SK-N-SH (cell line): ENCODE measurements around the gene RMI1. TPM values are rescaled to one million over a fixed set of nuclear protein-coding genes. Genes with fewer than 3 reads are reported as not detected.

Experiments
- CTCF ChIA-PET: fragments of 300-600, 350-600 bp; formaldehyde crosslinking; extraction: SDS; loops from one replicate; lab custom pipeline; 2021; lab: Yijun Ruan, JAX
- POLR2A ChIA-PET: fragments of 350-600 bp; sonication (Branson Sonifier 250); formaldehyde crosslinking; extraction: SDS; loops from one replicate; lab custom pipeline; 2020; ENCODE audit warnings: antibody characterized with exemption, inconsistent platforms; lab: Yijun Ruan, JAX
- DNase-seq: peaks from one replicate; pipeline ENCODE4 v3.0.0; 2012
- H2AFZ ChIP-seq: fragments of 200-600 bp; sonication (generic); 2 replicates; pipeline ENCODE4 v1.8.1; 2016; ENCODE audit warnings: antibody characterized with exemption, mild to moderate bottlenecking, low read depth
- H3F3A ChIP-seq: fragments of 200-600 bp; sonication (generic); replicated peaks from 2 replicates; pipeline ENCODE3; 2016; ENCODE audit warnings: antibody characterized with exemption, mild to moderate bottlenecking; ENCODE audit not compliant: insufficient read depth
- H3K27ac ChIP-seq, 2 experiments: fragments of 200-500 bp in 1 of 2; fragments of 200-600 bp in 1 of 2; sonication (Bioruptor generic) in 1 of 2; sonication (generic), shearing (Covaris generic) in 1 of 2; 2 replicates each; pipeline versions ENCODE4 v1.5.1 to v1.6.1; 2014 to 2016; ENCODE audit warnings: low read depth in 2 of 2, inconsistent platforms in 1 of 2, low read length in 1 of 2, mild to moderate bottlenecking in 1 of 2, mixed read lengths in 1 of 2
- H3K27me3 ChIP-seq: fragments of 200-600 bp; sonication (generic), shearing (Covaris generic); 2 replicates; pipeline ENCODE4 v1.6.1; 2016; ENCODE audit warnings: mixed run types; ENCODE audit not compliant: insufficient read depth
- H3K36me3 ChIP-seq, 2 experiments: fragments of 200-500 bp in 1 of 2; fragments of 200-600 bp in 1 of 2; sonication (Bioruptor generic) in 1 of 2; sonication (generic) in 1 of 2; replicated peaks in 1 of 2; 2 replicates each; pipeline versions ENCODE3 to v1.5.1; 2014 to 2016; ENCODE audit warnings: low read length in 1 of 2, mild to moderate bottlenecking in 1 of 2; ENCODE audit not compliant: insufficient read depth in 2 of 2, control insufficient read depth in 1 of 2
- H3K4me1 ChIP-seq, 2 experiments: fragments of 200-500 bp in 1 of 2; fragments of 200-600 bp in 1 of 2; sonication (Bioruptor generic) in 1 of 2; sonication (generic), shearing (Covaris generic) in 1 of 2; 2 replicates each; pipeline versions ENCODE4 v1.5.1 to v1.6.1; 2014 to 2016; ENCODE audit warnings: low read depth in 1 of 2, low read length in 1 of 2, mixed run types in 1 of 2; ENCODE audit not compliant: insufficient read depth in 2 of 2, control insufficient read depth in 1 of 2
- H3K4me2 ChIP-seq: fragments of 200-600 bp; sonication (generic), shearing (Covaris generic); 2 replicates; pipeline ENCODE4 v1.6.1; 2017; ENCODE audit warnings: mixed run types
- H3K4me3 ChIP-seq, 2 experiments: fragments of 200-500 bp in 1 of 2; fragments of 200-600 bp in 1 of 2; sonication (Bioruptor generic) in 1 of 2; sonication (generic), shearing (Covaris generic) in 1 of 2; 2 replicates each; pipeline versions ENCODE4 v1.5.1 to v1.8.1; 2014 to 2016; ENCODE audit warnings: low read depth in 2 of 2, inconsistent platforms in 1 of 2, low read length in 1 of 2, mild to moderate bottlenecking in 1 of 2, mixed read lengths in 1 of 2, moderate library complexity in 1 of 2
- H3K79me2 ChIP-seq: fragments of 200-600 bp; sonication (generic); 2 replicates; pipeline ENCODE4 v1.8.1; 2017; ENCODE audit warnings: mild to moderate bottlenecking; ENCODE audit not compliant: insufficient read depth
- H3K9ac ChIP-seq: fragments of 200-600 bp; sonication (generic); 2 replicates; pipeline ENCODE4 v1.6.1; 2017; ENCODE audit warnings: mixed run types
- H3K9me2 ChIP-seq: fragments of 200-600 bp; sonication (generic); 2 replicates; pipeline ENCODE4 v1.6.1; 2017; ENCODE audit warnings: mixed run types
- H3K9me3 ChIP-seq: fragments of 200-600 bp; sonication (generic); 2 replicates; pipeline ENCODE4 v1.6.1; 2017; ENCODE audit warnings: mixed run types, mild to moderate bottlenecking, moderate library complexity
- H4K20me1 ChIP-seq: fragments of 200-600 bp; sonication (generic); 2 replicates; pipeline ENCODE4 v1.6.1; 2017; ENCODE audit warnings: mild to moderate bottlenecking, mixed run types; ENCODE audit not compliant: insufficient read depth
- CHD2 ChIP-seq: fragments of 150-350 bp; IDR thresholded peaks from 2 replicates; pipeline ENCODE4 v1.6.1; 2018; ENCODE audit warnings: low read length; ENCODE audit not compliant: partially characterized antibody
- ELF1 ChIP-seq: IDR thresholded peaks from 2 replicates; pipeline ENCODE4 v1.4.0; 2012
- FOXM1 ChIP-seq: IDR thresholded peaks from 2 replicates; pipeline ENCODE4 v1.4.0; 2012; ENCODE audit warnings: low read depth, mild to moderate bottlenecking
- GABPA ChIP-seq: IDR thresholded peaks from 2 replicates; pipeline ENCODE4 v1.4.0; 2012; ENCODE audit warnings: low read depth, mild to moderate bottlenecking
- MXI1 ChIP-seq: IDR thresholded peaks from 2 replicates; pipeline ENCODE4 v1.6.1; 2012; ENCODE audit warnings: mild to moderate bottlenecking, low read depth, low read length, improper control_type of control experiment
- NFIC ChIP-seq: IDR thresholded peaks from 2 replicates; pipeline ENCODE4 v1.4.0; 2012; ENCODE audit warnings: borderline replicate concordance
- RAD21 ChIP-seq: IDR thresholded peaks from 2 replicates; pipeline ENCODE4 v1.6.1; 2012; ENCODE audit warnings: mild to moderate bottlenecking, low read length
- RFX5 ChIP-seq: IDR thresholded peaks from 2 replicates; pipeline ENCODE4 v1.6.1; 2012; ENCODE audit warnings: mild to moderate bottlenecking, improper control_type of control experiment, low read length
- SIN3A ChIP-seq: IDR thresholded peaks from 2 replicates; pipeline ENCODE4 v1.6.1; 2012; ENCODE audit warnings: low read depth, mild to moderate bottlenecking, low read length, moderate library complexity, borderline replicate concordance
- SMC3 ChIP-seq: IDR thresholded peaks from 2 replicates; pipeline ENCODE4 v1.6.1; 2012; ENCODE audit warnings: low read depth, low read length, improper control_type of control experiment
- TAF1 ChIP-seq: IDR thresholded peaks from 2 replicates; pipeline ENCODE4 v1.6.1; 2012; ENCODE audit warnings: low read depth, mild to moderate bottlenecking, low read length, moderate library complexity, borderline replicate concordance
- TCF12 ChIP-seq: IDR thresholded peaks from 2 replicates; pipeline ENCODE4 v1.4.0; 2012
- TEAD4 ChIP-seq: IDR thresholded peaks from 2 replicates; pipeline ENCODE4 v1.4.0; 2012; ENCODE audit warnings: mild to moderate bottlenecking, borderline replicate concordance; ENCODE audit not compliant: insufficient read depth
- YY1 ChIP-seq: IDR thresholded peaks from 2 replicates; pipeline ENCODE4 v1.4.0; 2012; ENCODE audit warnings: low read depth, mild to moderate bottlenecking
- WGBS: methylation state at CpG from one replicate; pipeline ENCODE4 v1.1.6; 2017; ENCODE audit warnings: low lambda C conversion rate; 5-methylcytosine and 5-hydroxymethylcytosine counted together
- polyA plus RNA-seq, 3 experiments: library from polyadenylated mRNA; depleted of rRNA; stranded (reverse); fragments of >200 nt; gene quantifications; 2 replicates each; pipeline ENCODE4 v1.2.3, GENCODE V29; 2012
- TF ChIP-seq, protein P1 (sequence below): fragments of 150-350 bp; IDR thresholded peaks from 2 replicates; pipeline ENCODE4 v1.6.1; 2016; ENCODE audit warnings: mild to moderate bottlenecking, low read depth, low read length
- TF ChIP-seq, protein P2 (sequence below): IDR thresholded peaks from 2 replicates; pipeline ENCODE4 v1.4.0; 2012; ENCODE audit warnings: low read depth
- TF ChIP-seq, protein P3 (sequence below): IDR thresholded peaks from 2 replicates; pipeline ENCODE4 v1.6.1; 2012; ENCODE audit warnings: mild to moderate bottlenecking, low read depth, low read length, moderate library complexity

The RMI1 gene
- polyA plus RNA-seq, 1 of the 3 experiments (the other 2 are of a cell fraction), result 1.0 TPM

DNA sequence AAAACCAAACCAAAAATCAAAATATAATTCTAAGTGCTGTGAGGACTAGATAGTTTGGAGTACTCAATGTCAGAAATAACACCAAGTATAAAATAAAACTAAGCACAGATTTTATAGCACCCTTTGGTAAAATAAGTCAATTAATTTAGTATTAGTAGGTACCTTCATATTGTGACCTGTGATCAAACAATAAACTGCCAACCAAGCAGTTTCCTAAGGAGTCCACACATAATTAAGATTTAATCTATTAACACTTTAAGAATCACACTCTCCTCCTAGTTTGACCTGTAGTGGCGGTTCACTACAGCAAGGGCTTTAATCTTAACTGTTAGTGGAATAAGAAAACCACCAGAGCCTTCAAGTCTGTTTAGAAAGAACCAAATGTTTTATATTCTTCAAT lies 3.4 kb upstream of the RMI1 start:
- Histone ChIP-seq H2AFZ (no peak overlapping the region), H3K9me3 (no peaks in the 10 kb centered on the region), H3K79me2 (peaks cover 95% of the 10 kb centered on the region), H4K20me1 (peaks cover 72% of the 10 kb centered on the region), H3K36me3 (peaks cover 66 to 68% of the 10 kb centered on the region in 2 experiments), H3K27ac (no peak overlapping the region), H3K9me2 (no peaks in the 10 kb centered on the region), H3F3A (peaks cover 24% of the 10 kb centered on the region), H3K27me3 (no peaks in the 10 kb centered on the region), H3K4me1 (peaks cover 9 to 24% of the 10 kb centered on the region in 2 experiments), H3K9ac (peak overlapping the region; percentile 100; the same call in 1 of the 2 replicates), H3K4me2 (peak overlapping the region; percentile 90), H3K4me3 (peak overlapping the region; percentile 97 to 99; a peak in 3 of 4 replicates)
- 82% methylated on average over 1 of the region's 1 CpG for WGBS
- DNase-seq, result no peak
- TF ChIP-seq SMC3 (no peak), RFX5 (no peak), TEAD4 (no peak), FOXM1 (no peak), ELF1 (no peak)
- TF ChIP-seq, protein P1, sequence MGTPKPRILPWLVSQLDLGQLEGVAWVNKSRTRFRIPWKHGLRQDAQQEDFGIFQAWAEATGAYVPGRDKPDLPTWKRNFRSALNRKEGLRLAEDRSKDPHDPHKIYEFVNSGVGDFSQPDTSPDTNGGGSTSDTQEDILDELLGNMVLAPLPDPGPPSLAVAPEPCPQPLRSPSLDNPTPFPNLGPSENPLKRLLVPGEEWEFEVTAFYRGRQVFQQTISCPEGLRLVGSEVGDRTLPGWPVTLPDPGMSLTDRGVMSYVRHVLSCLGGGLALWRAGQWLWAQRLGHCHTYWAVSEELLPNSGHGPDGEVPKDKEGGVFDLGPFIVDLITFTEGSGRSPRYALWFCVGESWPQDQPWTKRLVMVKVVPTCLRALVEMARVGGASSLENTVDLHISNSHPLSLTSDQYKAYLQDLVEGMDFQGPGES, result no peak
- ChIA-PET CTCF (interaction anchor here (3.0 kb wide), 1 partner anchor 284 kb away, joined by 13 read pairs; no protein-coding TSS in a partner anchor), POLR2A (no interaction called here)

GRCh38 chr9:83978992-83979811 lies 1.4 kb upstream of the RMI1 start:
- H3K9ac ChIP-seq, result peak overlapping the region; percentile 100
- ChIA-PET CTCF (interaction anchor here (1.0 to 3.0 kb wide), 3 partner anchors 12 to 282 kb away, joined by 3 to 18 read pairs (median 13); no protein-coding TSS in a partner anchor), POLR2A (interaction anchor here (0.7 to 2.3 kb wide), 9 partner anchors 15 to 285 kb away, joined by 3 to 14 read pairs (median 4); partner anchors contain the start of gene KIF27)
- H3K27me3 ChIP-seq, result no peaks in the 10 kb centered on the region
- peak overlapping the region; percentile 97 to 99 for H3K4me3 ChIP-seq
- peaks cover 95% of the 10 kb centered on the region for H3K79me2 ChIP-seq
- H3K36me3 ChIP-seq, result peaks cover 46 to 48% of the 10 kb centered on the region in 2 experiments
- H3K9me3 ChIP-seq, result no peaks in the 10 kb centered on the region
- WGBS, result under 1% methylated on average over 47 of the region's 55 CpGs
- peaks cover 8% of the 10 kb centered on the region for H3F3A ChIP-seq
- H3K4me2 ChIP-seq, result peak overlapping the region; percentile 90
- H3K27ac ChIP-seq, result peak overlapping the region; percentile 95 to 99
- peaks cover 52% of the 10 kb centered on the region for H4K20me1 ChIP-seq
- no peak overlapping the region for H2AFZ ChIP-seq
- DNase-seq, result peak; percentile 85
- H3K4me1 ChIP-seq, result peaks cover 9 to 24% of the 10 kb centered on the region in 2 experiments
- no peaks in the 10 kb centered on the region for H3K9me2 ChIP-seq
- TF ChIP-seq, protein P2, sequence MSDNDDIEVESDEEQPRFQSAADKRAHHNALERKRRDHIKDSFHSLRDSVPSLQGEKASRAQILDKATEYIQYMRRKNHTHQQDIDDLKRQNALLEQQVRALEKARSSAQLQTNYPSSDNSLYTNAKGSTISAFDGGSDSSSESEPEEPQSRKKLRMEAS, result peak; percentile 95
- TF ChIP-seq RAD21 (no peak), CHD2 (peak; percentile 74), GABPA (peak; percentile 27; the same call in 1 of the 2 replicates), NFIC (peak; percentile 47), RFX5 (no peak), TAF1 (peak; percentile 89), MXI1 (peak; percentile 68), YY1 (peak; percentile 87), TCF12 (no peak), SIN3A (peak; percentile 90; the same call in 1 of the 2 replicates)
- TF ChIP-seq, protein P1, result no peak
- TF ChIP-seq, protein P3, sequence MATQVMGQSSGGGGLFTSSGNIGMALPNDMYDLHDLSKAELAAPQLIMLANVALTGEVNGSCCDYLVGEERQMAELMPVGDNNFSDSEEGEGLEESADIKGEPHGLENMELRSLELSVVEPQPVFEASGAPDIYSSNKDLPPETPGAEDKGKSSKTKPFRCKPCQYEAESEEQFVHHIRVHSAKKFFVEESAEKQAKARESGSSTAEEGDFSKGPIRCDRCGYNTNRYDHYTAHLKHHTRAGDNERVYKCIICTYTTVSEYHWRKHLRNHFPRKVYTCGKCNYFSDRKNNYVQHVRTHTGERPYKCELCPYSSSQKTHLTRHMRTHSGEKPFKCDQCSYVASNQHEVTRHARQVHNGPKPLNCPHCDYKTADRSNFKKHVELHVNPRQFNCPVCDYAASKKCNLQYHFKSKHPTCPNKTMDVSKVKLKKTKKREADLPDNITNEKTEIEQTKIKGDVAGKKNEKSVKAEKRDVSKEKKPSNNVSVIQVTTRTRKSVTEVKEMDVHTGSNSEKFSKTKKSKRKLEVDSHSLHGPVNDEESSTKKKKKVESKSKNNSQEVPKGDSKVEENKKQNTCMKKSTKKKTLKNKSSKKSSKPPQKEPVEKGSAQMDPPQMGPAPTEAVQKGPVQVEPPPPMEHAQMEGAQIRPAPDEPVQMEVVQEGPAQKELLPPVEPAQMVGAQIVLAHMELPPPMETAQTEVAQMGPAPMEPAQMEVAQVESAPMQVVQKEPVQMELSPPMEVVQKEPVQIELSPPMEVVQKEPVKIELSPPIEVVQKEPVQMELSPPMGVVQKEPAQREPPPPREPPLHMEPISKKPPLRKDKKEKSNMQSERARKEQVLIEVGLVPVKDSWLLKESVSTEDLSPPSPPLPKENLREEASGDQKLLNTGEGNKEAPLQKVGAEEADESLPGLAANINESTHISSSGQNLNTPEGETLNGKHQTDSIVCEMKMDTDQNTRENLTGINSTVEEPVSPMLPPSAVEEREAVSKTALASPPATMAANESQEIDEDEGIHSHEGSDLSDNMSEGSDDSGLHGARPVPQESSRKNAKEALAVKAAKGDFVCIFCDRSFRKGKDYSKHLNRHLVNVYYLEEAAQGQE, result peak; percentile 37; the same call in 1 of the 2 replicates
